ENCODE measurements around the gene ITPK1. TPM values are rescaled to one million over a fixed set of nuclear protein-coding genes. Genes with fewer than 3 reads are reported as not detected.

The ITPK1 gene
- total and polyA plus RNA-seq, 2 experiments from 2014 or later = 35.9 to 101 TPM

DNA sequence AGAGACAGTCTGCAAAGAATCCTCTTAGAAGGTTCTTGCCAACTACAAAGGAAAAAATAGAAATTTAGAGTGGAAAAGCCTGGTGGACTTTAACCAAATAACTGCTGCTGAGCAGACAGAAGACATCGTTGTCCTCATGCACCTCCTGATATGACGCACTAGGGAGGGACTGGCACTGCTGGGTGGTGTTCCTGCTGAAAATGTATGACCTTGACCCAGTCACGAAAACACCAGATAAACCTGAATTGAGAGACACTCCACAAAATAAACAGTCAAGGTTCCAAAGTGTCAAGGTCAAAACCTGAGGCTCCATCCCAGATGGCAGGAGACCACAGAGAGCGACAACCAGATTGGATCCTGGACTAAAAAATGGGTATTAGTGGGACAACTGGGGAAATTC is 130.8 kb downstream of the ITPK1 start:
- ATAC-seq (no peak), DNase-seq (ENCODE audit: low spot score) (no peak)
- Mint-ChIP-seq H3K27me3 (ENCODE audit: insufficient read depth, low read depth, poor library complexity) (peaks cover 11% of the 10 kb centered on the region), H3K4me3 (no peak overlapping the region), H3K27ac (no peak overlapping the region), H3K4me1 (peaks cover 3% of the 10 kb centered on the region; the same call in 2 of the 3 replicates), H3K36me3 (ENCODE audit: low read depth) (peaks cover 49% of the 10 kb centered on the region), H3K9me3 (peaks cover 24% of the 10 kb centered on the region)
- Histone ChIP-seq H3K4me1 (ENCODE audit: insufficient read depth) (no peaks in the 10 kb centered on the region), H3K9me2 (ENCODE audit: insufficient read depth) (no peaks in the 10 kb centered on the region; the same call in 1 of the 2 replicates), H3K27ac (ENCODE audit: low read depth) (no peak overlapping the region), H3F3A (replicated peaks; ENCODE audit: low read depth) (no peaks in the 10 kb centered on the region), H3K79me2 (replicated peaks; ENCODE audit: insufficient read depth) (peaks cover 31% of the 10 kb centered on the region), H4K20me1 (replicated peaks; ENCODE audit: insufficient read depth) (peaks cover 6% of the 10 kb centered on the region), H3K4me3 (no peak overlapping the region), H3K4me2 (no peak overlapping the region), H2AFZ (no peak overlapping the region), H3K27me3 (ENCODE audit: insufficient read depth) (no peaks in the 10 kb centered on the region), H3K36me3 (ENCODE audit: insufficient read depth) (0 out of 2 replicates have a peak, but pooled peaks cover 3% of the 10 kb centered on the region)
- TF ChIP-seq NANOG (IDR thresholded peaks at IDR 0.05; ENCODE audit: borderline replicate concordance) (no peak), ZNF114 (CRISPR knock-in tag; IDR thresholded peaks at IDR 0.05) (no peak), EZH2phosphoT487 (IDR thresholded peaks at IDR 0.05; ENCODE audit: unreplicated experiment) (no peak), CREB1 (CRISPR knock-in tag; IDR thresholded peaks at IDR 0.05; ENCODE audit: low read depth) (no peak), POLR2AphosphoS5 (IDR thresholded peaks at IDR 0.05; ENCODE audit: low read depth) (no peak), JUNB (IDR thresholded peaks at IDR 0.05; ENCODE audit: unreplicated experiment) (no peak), ZNF331 (CRISPR knock-in tag; IDR thresholded peaks at IDR 0.05; ENCODE audit: low read depth) (no peak)
- TF ChIP-seq, protein P1, sequence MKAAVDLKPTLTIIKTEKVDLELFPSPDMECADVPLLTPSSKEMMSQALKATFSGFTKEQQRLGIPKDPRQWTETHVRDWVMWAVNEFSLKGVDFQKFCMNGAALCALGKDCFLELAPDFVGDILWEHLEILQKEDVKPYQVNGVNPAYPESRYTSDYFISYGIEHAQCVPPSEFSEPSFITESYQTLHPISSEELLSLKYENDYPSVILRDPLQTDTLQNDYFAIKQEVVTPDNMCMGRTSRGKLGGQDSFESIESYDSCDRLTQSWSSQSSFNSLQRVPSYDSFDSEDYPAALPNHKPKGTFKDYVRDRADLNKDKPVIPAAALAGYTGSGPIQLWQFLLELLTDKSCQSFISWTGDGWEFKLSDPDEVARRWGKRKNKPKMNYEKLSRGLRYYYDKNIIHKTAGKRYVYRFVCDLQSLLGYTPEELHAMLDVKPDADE (IDR thresholded peaks at IDR 0.05) = no peak
- TF ChIP-seq, protein P2, sequence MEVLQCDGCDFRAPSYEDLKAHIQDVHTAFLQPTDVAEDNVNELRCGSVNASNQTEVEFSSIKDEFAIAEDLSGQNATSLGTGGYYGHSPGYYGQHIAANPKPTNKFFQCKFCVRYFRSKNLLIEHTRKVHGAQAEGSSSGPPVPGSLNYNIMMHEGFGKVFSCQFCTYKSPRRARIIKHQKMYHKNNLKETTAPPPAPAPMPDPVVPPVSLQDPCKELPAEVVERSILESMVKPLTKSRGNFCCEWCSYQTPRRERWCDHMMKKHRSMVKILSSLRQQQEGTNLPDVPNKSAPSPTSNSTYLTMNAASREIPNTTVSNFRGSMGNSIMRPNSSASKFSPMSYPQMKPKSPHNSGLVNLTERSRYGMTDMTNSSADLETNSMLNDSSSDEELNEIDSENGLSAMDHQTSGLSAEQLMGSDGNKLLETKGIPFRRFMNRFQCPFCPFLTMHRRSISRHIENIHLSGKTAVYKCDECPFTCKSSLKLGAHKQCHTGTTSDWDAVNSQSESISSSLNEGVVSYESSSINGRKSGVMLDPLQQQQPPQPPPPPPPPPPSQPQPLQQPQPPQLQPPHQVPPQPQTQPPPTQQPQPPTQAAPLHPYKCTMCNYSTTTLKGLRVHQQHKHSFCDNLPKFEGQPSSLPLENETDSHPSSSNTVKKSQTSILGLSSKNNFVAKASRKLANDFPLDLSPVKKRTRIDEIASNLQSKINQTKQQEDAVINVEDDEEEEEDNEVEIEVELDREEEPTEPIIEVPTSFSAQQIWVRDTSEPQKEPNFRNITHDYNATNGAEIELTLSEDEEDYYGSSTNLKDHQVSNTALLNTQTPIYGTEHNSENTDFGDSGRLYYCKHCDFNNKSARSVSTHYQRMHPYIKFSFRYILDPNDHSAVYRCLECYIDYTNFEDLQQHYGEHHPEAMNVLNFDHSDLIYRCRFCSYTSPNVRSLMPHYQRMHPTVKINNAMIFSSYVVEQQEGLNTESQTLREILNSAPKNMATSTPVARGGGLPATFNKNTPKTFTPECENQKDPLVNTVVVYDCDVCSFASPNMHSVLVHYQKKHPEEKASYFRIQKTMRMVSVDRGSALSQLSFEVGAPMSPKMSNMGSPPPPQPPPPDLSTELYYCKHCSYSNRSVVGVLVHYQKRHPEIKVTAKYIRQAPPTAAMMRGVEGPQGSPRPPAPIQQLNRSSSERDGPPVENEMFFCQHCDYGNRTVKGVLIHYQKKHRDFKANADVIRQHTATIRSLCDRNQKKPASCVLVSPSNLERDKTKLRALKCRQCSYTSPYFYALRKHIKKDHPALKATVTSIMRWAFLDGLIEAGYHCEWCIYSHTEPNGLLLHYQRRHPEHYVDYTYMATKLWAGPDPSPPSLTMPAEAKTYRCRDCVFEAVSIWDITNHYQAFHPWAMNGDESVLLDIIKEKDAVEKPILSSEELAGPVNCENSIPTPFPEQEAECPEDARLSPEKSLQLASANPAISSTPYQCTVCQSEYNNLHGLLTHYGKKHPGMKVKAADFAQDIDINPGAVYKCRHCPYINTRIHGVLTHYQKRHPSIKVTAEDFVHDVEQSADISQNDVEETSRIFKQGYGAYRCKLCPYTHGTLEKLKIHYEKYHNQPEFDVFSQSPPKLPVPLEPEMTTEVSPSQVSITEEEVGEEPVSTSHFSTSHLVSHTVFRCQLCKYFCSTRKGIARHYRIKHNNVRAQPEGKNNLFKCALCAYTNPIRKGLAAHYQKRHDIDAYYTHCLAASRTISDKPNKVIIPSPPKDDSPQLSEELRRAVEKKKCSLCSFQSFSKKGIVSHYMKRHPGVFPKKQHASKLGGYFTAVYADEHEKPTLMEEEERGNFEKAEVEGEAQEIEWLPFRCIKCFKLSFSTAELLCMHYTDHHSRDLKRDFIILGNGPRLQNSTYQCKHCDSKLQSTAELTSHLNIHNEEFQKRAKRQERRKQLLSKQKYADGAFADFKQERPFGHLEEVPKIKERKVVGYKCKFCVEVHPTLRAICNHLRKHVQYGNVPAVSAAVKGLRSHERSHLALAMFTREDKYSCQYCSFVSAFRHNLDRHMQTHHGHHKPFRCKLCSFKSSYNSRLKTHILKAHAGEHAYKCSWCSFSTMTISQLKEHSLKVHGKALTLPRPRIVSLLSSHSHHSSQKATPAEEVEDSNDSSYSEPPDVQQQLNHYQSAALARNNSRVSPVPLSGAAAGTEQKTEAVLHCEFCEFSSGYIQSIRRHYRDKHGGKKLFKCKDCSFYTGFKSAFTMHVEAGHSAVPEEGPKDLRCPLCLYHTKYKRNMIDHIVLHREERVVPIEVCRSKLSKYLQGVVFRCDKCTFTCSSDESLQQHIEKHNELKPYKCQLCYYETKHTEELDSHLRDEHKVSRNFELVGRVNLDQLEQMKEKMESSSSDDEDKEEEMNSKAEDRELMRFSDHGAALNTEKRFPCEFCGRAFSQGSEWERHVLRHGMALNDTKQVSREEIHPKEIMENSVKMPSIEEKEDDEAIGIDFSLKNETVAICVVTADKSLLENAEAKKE (CRISPR knock-in tag; IDR thresholded peaks at IDR 0.05) = no peak
- TF ChIP-seq, protein P3, sequence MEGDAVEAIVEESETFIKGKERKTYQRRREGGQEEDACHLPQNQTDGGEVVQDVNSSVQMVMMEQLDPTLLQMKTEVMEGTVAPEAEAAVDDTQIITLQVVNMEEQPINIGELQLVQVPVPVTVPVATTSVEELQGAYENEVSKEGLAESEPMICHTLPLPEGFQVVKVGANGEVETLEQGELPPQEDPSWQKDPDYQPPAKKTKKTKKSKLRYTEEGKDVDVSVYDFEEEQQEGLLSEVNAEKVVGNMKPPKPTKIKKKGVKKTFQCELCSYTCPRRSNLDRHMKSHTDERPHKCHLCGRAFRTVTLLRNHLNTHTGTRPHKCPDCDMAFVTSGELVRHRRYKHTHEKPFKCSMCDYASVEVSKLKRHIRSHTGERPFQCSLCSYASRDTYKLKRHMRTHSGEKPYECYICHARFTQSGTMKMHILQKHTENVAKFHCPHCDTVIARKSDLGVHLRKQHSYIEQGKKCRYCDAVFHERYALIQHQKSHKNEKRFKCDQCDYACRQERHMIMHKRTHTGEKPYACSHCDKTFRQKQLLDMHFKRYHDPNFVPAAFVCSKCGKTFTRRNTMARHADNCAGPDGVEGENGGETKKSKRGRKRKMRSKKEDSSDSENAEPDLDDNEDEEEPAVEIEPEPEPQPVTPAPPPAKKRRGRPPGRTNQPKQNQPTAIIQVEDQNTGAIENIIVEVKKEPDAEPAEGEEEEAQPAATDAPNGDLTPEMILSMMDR (conservative IDR thresholded peaks at IDR 0.05; ENCODE audit: low read depth in 2 of 2) = no peak
- TF ChIP-seq, protein P4, sequence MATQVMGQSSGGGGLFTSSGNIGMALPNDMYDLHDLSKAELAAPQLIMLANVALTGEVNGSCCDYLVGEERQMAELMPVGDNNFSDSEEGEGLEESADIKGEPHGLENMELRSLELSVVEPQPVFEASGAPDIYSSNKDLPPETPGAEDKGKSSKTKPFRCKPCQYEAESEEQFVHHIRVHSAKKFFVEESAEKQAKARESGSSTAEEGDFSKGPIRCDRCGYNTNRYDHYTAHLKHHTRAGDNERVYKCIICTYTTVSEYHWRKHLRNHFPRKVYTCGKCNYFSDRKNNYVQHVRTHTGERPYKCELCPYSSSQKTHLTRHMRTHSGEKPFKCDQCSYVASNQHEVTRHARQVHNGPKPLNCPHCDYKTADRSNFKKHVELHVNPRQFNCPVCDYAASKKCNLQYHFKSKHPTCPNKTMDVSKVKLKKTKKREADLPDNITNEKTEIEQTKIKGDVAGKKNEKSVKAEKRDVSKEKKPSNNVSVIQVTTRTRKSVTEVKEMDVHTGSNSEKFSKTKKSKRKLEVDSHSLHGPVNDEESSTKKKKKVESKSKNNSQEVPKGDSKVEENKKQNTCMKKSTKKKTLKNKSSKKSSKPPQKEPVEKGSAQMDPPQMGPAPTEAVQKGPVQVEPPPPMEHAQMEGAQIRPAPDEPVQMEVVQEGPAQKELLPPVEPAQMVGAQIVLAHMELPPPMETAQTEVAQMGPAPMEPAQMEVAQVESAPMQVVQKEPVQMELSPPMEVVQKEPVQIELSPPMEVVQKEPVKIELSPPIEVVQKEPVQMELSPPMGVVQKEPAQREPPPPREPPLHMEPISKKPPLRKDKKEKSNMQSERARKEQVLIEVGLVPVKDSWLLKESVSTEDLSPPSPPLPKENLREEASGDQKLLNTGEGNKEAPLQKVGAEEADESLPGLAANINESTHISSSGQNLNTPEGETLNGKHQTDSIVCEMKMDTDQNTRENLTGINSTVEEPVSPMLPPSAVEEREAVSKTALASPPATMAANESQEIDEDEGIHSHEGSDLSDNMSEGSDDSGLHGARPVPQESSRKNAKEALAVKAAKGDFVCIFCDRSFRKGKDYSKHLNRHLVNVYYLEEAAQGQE (IDR thresholded peaks at IDR 0.05; ENCODE audit: unreplicated experiment) = no peak

All from GM23338 (cell line).